ENCODE results near the gene VAT1L.

- TF ChIP-seq, protein P1, sequence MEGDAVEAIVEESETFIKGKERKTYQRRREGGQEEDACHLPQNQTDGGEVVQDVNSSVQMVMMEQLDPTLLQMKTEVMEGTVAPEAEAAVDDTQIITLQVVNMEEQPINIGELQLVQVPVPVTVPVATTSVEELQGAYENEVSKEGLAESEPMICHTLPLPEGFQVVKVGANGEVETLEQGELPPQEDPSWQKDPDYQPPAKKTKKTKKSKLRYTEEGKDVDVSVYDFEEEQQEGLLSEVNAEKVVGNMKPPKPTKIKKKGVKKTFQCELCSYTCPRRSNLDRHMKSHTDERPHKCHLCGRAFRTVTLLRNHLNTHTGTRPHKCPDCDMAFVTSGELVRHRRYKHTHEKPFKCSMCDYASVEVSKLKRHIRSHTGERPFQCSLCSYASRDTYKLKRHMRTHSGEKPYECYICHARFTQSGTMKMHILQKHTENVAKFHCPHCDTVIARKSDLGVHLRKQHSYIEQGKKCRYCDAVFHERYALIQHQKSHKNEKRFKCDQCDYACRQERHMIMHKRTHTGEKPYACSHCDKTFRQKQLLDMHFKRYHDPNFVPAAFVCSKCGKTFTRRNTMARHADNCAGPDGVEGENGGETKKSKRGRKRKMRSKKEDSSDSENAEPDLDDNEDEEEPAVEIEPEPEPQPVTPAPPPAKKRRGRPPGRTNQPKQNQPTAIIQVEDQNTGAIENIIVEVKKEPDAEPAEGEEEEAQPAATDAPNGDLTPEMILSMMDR (IDR thresholded peaks at IDR 0.05), result no peak
- no peak for TF ChIP-seq POLR2A (IDR thresholded peaks at IDR 0.05)
These were observed 48.4 kb downstream of the VAT1L start for GRCh38 chr16:77836801-77837200.

All from right lobe of liver (tissue), 4 donors.